HepG2 (cell line): Measurements from ENCODE around the gene ADCY9. TPM values are rescaled to one million over a fixed set of nuclear protein-coding genes. Genes with fewer than 3 reads are reported as not detected.
"Not testable (repeated sequence)": the region's sequence is repeated elsewhere in the genome, so short reads cannot be mapped to it uniquely, and the experiment has no call there.

Experiments
- ATAC-seq: fragments of 200-7000 bp; cut with Tn5 transposase; 3 replicates; pipeline ENCODE4 v1.9.1; 2020; ENCODE audit warnings: mild to moderate bottlenecking, moderate library complexity
- BruUV-seq: library from RNA; stranded (reverse); fragments of 400-500 nt; replicated peaks from 2 replicates; lab custom pipeline; 2021; lab: Mats Ljungman, UMichigan
- CTCF ChIA-PET: fragments of 300-600 bp; formaldehyde crosslinking; extraction: SDS; loops from one replicate; lab custom pipeline; 2021; ENCODE audit warnings: low total read pairs, inconsistent platforms, low intra/inter-chr PET ratio; lab: Yijun Ruan, JAX
- POLR2A ChIA-PET: fragments of 350-600 bp; sonication (Branson Sonifier 250); formaldehyde crosslinking; loops from one replicate; lab custom pipeline; 2020; ENCODE audit warnings: antibody characterized with exemption, inconsistent platforms; lab: Yijun Ruan, JAX
- DNase-seq: peaks from one replicate; pipeline ENCODE4 v3.0.0-alpha.2; 2015; ENCODE audit warnings: low spot score
- FAIRE-seq: peaks from 3 replicates; lab custom pipeline; 2011; peaks lifted over from hg19 to GRCh38; lab: Jason Lieb, UNC
- H2AFZ ChIP-seq: one replicate; pipeline ENCODE4 v1.6.1; 2011; ENCODE audit warnings: low read length, inconsistent platforms
- H3K27ac ChIP-seq: fragments of 300-600 bp; 3 replicates; pipeline ENCODE4 v1.8.0; 2011; ENCODE audit warnings: mixed run types, mild to moderate bottlenecking, mixed read lengths, low read length, inconsistent platforms; ENCODE audit not compliant: insufficient read depth; ENCODE audit errors: extremely low read length
- H3K27me3 ChIP-seq, 2 experiments: fragments of 200-600 bp in 1 of 2; 2 replicates in 1 of 2; 3 replicates in 1 of 2; pipeline versions ENCODE4 v1.6.0 to v1.8.0; 2011; ENCODE audit warnings: low read length in 2 of 2, mild to moderate bottlenecking in 2 of 2, moderate library complexity in 2 of 2, inconsistent platforms in 1 of 2; ENCODE audit not compliant: insufficient read depth in 2 of 2, control insufficient read depth in 1 of 2
- H3K36me3 ChIP-seq, 2 experiments: fragments of 200-600 bp in 1 of 2; replicated peaks in 1 of 2; 2 replicates in 1 of 2; 3 replicates in 1 of 2; pipeline versions ENCODE4 v1.5.1 to v1.8.0; 2011; ENCODE audit warnings: low read length in 2 of 2, inconsistent platforms in 1 of 2; ENCODE audit not compliant: insufficient read depth in 2 of 2, control insufficient read depth in 1 of 2
- H3K4me1 ChIP-seq: 2 replicates; pipeline ENCODE4 v1.5.1; 2012; ENCODE audit warnings: low read length, inconsistent platforms; ENCODE audit not compliant: insufficient read depth
- H3K4me2 ChIP-seq: 2 replicates; pipeline ENCODE4 v1.6.0; 2011; ENCODE audit warnings: low read depth, low read length, inconsistent platforms
- H3K4me3 ChIP-seq, 3 experiments: fragments of 200-600 bp in 1 of 3; sonication (generic), shearing (Covaris generic) in 1 of 3; replicated peaks in 1 of 3; 2 replicates each; pipeline ENCODE4 v1.5.1; 2011 to 2016; ENCODE audit warnings: low read length in 3 of 3, inconsistent platforms in 2 of 3, low read depth in 2 of 3, mild to moderate bottlenecking in 2 of 3, control low read depth in 1 of 3, mixed read lengths in 1 of 3; ENCODE audit not compliant: insufficient read depth in 1 of 3
- H3K79me2 ChIP-seq: one replicate; pipeline ENCODE4 v1.6.1; 2011; ENCODE audit warnings: low read length, inconsistent platforms; ENCODE audit not compliant: insufficient read depth
- H3K9ac ChIP-seq: 2 replicates; pipeline ENCODE4 v1.6.0; 2011; ENCODE audit warnings: mild to moderate bottlenecking, low read depth, low read length, inconsistent platforms; ENCODE audit not compliant: insufficient read depth
- H3K9me3 ChIP-seq: 2 replicates; pipeline ENCODE4 v1.5.1; 2012; ENCODE audit warnings: mild to moderate bottlenecking, low read length
- H4K20me1 ChIP-seq: 2 replicates; pipeline ENCODE4 v1.6.0; 2011; ENCODE audit warnings: inconsistent platforms, mild to moderate bottlenecking, low read length, moderate library complexity; ENCODE audit not compliant: insufficient read depth
- HNRNPL ChIP-seq: fragments of 200-400 bp; formaldehyde crosslinking; IDR thresholded peaks from 2 replicates; pipeline ENCODE4 v1.6.1; 2017; ENCODE audit warnings: mild to moderate bottlenecking, low read depth, low read length
- TGIF2 ChIP-seq: IDR thresholded peaks from 2 replicates; pipeline ENCODE4 v1.6.1; 2016; ENCODE audit warnings: control low read depth, missing compliant biosample characterization
- UBTF ChIP-seq: sonication (generic); formaldehyde crosslinking; IDR thresholded peaks from 2 replicates; pipeline ENCODE4 v1.4.0; 2020; ENCODE audit warnings: mild to moderate bottlenecking, missing genetic modification reagents
- ZSCAN22 ChIP-seq: sonication (generic); formaldehyde crosslinking; IDR thresholded peaks from 2 replicates; pipeline ENCODE4 v1.4.0; 2020; ENCODE audit warnings: mild to moderate bottlenecking, missing genetic modification reagents
- WGBS: methylation state at CpG from one replicate; pipeline ENCODE4 v1.1.6; 2017; ENCODE audit warnings: low lambda C conversion rate; 5-methylcytosine and 5-hydroxymethylcytosine counted together
- in situ Hi-C: cut with HindIII; loops from 2 replicates; pipeline ENCODE4 v1.10.0; 2017; ENCODE audit warnings: low pct_unique_long_range_greater_than_20kb; ENCODE audit not compliant: extremely low pct_ligation_motif_present
- intact Hi-C: fragments of 100-400 bp; cut with micrococcal nuclease; formaldehyde crosslinking; loops from one replicate; pipeline ENCODE4 v1.10.0; 2022; ENCODE audit not compliant: unreplicated experiment
- polyA plus RNA-seq, 8 experiments: library from polyadenylated mRNA; depleted of rRNA in 3 of 8; stranded (reverse) in 7 of 8; unstranded in 1 of 8; fragments of >200 nt; fragmentation: Illumina TruSeq in 4 of 8; extraction: Trizol in 4 of 8; gene quantifications; 2 replicates each; pipeline versions ENCODE4 v1.2.1 to v1.2.3, GENCODE V29; 2011 to 2016; ENCODE audit warnings: low read depth in 4 of 8, missing spikeins in 1 of 8, mixed read lengths in 1 of 8; ENCODE audit not compliant: insufficient read depth in 1 of 8
- total RNA-seq, 5 experiments: library from RNA; depleted of rRNA; stranded (reverse); fragments of >200 nt; fragmentation: Illumina TruSeq; extraction: Trizol; gene quantifications; 2 replicates each; pipeline ENCODE4 v1.2.3, GENCODE V29; 2016; ENCODE audit warnings: low read depth in 1 of 5

Gene ADCY9
- total and polyA plus RNA-seq, 2 of the 13 experiments (the other 11 are each of a cell fraction or from before 2014, with no cell fraction given): 11.2 to 13.9 TPM

GRCh38 chr16:3934491-3935181 is 181.6 kb downstream of the ADCY9 start (continued):
- TF ChIP-seq UBTF (CRISPR knock-in tag) (no peak), TGIF2 (CRISPR knock-in tag) (no peak), HNRNPL (no peak), ZSCAN22 (CRISPR knock-in tag) (no peak)

GRCh38 chr16:3927147-3927546 is 189.1 kb downstream of the ADCY9 start:
- FAIRE-seq, ATAC-seq, H3K9me3 ChIP-seq, intact Hi-C loops, H3K79me2 ChIP-seq, H3K9ac ChIP-seq, H3K27me3 ChIP-seq, H4K20me1 ChIP-seq, H3K4me3 ChIP-seq, H3K4me1 ChIP-seq, in situ Hi-C loops, CTCF ChIA-PET, BruUV-seq, H3K36me3 ChIP-seq, POLR2A ChIA-PET, H2AFZ ChIP-seq, H3K27ac ChIP-seq, H3K4me2 ChIP-seq, DNase-seq: not testable (repeated sequence)
- 47% methylated on average over 2 of the region's 2 CpGs for WGBS
